COR-L47 (cell line): Measurements from ENCODE around the gene NUP50.

ENCODE experiments used
- DNase-seq: peaks from one replicate; lab custom pipeline; 2025; lab: John Stamatoyannopoulos, UW

The NUP50 gene

DNA sequence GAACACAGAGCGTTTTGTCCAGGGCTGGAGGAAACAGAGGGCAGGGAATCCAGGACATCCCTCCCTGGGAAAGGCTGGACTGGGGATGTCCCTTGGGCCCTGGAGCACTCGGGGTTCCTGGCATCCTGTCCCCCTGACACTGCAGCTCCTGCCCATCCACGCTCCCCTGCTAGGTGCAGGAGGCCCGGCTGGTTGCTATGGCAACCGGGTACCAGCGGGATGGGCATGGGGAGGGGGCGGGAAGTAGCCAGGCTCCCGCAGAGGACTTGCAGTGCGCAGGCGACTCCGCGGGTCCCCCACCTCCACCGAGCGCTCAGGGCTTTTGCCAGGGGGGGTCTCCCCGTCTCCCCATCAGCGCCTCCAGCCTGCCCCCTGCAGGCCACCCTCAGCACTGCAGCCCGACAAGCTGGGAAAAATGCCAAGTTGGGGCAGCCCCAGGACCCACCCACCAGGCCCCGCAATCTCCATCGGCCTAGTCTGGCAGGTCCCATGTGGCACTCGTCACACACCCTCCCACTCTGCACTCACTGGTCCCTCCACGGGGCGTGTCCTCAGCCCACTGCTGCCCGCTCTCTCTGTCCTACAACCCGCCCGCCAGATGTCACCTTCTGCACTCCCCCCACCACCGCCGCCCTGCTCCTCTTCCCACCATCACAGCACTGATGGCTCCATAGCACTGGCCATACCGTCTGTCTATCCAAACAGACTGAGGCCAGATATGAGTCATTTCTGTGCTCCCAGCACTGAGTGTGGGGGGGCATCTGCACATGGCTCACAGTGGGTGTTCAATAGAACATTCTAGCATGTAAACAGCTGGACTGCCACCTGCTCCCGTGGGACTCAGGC, 45.5 kb downstream of the NUP50 start:
- DNase-seq, result peak; percentile 60

DNA sequence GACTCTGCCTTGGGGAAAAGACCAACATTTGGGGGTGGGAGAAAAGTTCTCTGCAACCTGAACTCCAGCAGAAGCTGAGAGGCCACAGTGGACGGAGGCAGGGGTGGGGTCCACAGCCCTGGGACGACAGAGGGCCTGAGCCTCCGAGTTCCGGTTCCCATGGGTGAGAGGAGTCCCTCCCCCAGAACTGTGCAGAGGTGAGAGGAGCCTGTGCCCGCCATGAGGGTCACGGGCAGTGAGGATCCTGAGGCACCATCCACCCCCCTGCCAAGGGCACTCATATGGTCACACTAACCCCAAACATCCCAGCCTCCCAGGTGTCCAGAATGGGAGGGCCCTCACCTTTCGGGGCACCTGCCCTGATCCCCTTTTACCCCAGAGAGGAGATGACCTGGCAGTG, 46.4 kb downstream of the NUP50 start:
- no peak for DNase-seq

DNA sequence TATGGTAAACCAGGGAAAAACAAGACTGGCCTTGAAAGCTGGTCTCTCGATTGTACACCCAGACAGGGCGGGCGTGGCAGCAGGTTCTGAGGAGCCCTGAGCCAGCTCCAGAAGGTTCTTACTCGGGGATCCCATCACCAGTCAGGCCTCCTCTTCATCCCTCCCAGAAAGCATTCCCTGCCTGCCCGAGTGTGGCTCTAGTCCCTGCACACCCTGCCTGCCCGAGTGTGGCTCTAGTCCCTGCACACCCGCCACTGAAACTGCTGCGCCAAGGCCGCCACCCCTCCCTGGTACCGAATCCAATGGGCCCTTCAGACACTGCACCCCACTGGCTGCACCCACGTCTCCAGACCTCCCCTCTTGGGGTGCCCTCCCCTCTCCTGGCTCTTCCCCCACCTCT, 46.9 kb downstream of the NUP50 start:
- DNase-seq, result no peak

DNA sequence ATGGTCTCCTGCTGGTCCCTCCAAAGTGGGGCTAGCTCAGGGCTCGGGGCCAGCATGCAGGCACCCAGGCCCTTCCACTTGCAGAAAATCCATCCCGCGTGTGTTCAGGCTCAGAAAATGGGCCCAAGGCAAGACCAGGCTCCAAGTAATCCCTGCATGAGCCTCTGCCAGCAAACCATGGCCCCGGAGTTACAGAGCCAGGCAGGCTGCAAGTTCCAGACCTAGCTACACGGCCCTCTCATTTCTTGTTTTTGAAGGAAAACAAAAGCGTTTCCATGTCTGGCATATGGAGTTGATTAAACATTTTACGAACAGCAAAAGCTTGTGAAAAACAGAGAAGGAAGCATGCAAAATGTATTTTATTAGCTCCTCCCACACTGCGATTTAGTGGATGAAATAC, 47.3 kb downstream of the NUP50 start:
- no peak for DNase-seq

DNA sequence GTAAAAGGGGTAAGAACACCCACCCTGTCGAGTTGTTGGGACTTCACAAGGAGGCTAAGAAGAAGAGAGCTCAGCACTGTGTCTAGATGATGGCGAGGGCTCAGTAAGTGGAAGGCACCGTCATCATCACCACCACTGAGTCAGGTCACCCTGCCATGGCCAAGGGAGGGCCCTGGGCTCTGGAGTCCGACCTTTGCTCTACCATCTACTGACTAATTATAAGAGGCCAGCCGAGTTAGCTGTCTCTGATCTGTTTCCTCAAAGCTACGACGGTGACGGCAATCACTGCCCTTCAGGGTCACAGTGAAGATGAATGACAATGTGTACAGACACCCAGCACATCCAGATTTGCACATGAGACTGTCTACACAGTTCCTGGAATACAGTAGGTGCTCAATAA, 47.7 kb downstream of the NUP50 start:
- DNase-seq, result no peak

DNA sequence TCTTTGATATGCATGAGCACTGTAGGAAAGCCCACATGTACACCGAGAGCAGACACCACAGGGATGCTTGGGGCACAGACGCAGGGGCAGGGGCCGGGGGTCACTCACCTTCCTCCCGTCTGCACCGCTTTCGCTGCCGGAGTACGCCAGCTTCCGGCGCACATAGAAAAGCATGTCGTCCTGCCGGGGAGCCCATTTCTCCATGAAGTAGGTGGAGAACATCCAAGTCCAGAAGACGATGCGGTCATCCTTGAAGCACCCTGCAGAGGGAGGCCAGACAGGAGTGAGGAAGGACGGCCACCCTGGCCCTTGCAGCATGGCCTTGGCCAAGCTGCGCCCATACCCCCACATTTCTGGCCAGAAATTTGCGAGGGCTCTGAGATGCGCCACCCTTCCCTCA, 48.1 kb downstream of the NUP50 start:
- no peak for DNase-seq

DNA sequence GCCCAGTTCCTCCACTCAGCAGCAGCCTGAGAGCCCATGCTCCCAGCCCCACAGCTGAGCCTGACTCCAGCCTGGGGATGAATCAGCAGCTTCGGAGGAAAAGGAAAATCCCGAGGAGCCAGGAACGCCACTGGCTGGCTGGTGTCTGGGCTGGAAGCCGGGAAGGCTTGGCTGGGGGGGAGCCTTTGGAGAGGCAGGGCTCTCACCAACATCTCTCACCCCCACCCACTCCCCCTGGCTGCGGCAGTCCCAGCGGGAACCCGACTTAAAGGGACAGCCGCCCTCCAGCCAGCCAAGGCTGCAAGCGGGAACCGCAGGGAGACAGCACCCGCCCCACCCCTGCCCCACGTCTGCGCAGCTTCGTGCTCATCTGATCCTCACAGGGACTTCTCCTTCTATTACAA, 48.6 kb downstream of the NUP50 start:
- DNase-seq, result peak; percentile 19

DNA sequence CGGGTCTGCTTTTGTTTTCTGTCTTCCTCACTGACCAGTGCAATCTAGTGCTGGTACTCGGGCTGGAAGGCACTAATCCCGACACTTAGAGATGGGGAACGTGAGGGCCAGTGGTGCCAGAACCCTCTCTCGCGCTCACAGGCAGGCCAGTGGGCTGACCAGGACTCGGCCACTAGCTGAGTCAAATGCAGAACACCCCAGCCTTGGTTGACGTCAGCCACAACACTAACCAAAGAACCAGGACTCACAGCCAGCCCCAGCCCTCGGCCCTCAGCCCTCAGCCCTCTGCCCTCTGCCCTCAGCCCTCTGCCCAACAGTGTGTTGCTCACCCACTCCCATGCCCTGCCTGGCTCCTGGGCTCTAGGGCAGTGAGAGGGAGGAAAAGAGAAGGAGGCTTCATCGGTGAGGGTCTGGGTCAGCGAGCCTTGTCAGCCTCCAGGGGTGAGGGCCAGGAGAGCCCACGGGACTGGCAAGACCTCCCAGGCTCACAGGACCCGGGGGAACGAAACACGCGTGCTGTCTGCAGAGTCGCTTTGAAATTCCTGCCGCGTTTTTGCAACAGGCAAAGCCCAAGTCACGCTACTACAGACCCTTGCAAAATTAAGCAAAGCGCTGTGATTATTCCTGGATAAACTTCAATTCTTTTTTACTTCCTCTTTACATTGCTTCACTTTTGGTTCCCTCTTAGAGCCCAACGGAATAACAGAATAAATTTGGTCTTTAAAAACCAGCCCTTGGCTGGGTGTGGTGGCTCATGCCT, 49.4 kb downstream of the NUP50 start:
- DNase-seq, result no peak

DNA sequence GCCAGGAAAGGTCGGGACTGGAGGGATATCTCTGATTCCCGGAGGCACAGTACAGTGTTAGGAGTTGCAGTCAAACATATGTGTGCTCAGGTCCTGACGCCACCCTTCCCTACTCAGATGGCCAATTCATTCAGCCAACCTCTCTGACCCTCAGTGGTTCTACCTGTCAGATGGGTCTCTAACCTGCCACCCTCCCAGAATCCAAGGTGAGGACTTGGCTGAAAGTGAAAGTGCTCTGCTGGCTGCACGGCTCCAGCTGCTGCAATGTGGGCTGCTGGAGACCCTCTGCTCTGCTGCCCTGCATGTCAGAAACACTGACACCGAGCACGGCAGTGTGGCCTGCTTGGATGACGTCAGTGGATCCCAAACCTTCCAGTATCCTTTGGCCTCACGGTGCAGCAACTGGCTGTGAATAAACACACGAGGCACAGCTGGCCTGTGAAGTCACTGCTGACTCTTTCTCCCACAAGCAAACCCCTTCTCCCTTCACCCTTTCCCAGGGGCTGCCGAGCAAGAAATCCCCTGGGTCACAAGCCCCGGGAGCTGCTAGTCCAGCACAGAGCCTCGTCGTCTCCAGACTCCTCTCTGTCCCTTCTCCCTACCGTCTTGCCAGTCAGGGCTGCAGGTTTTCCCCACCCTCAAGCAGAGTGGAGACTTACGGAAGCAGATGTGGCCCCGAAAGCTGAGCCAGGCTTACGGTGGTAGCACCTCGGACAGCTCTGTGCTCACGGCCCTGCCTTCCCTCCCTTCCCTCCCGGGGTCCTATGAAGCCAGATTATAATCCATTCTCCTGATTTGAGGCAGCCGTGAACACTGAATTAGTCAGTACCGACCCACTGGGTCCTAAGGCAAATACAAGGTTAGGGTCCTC, 52.6 kb downstream of the NUP50 start:
- no peak for DNase-seq

DNA sequence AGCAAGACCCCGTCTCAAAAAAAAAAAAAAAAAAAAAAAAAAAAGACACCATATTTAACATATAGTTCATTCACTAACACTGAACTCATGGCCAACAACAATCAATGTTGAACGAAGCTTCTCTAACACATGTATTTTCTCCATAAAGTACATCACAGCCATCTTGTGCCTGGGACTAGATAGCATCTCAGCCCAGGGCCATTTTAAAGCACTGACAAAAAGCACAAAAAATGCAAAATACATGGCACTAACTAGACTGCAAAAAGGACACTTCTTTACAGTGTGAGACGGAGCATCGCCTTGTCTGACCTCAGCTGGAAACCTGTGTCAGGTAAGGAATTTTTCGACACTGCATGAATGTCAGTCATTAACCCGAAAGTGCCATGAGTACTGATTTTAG, 53.6 kb downstream of the NUP50 start:
- no peak for DNase-seq

DNA sequence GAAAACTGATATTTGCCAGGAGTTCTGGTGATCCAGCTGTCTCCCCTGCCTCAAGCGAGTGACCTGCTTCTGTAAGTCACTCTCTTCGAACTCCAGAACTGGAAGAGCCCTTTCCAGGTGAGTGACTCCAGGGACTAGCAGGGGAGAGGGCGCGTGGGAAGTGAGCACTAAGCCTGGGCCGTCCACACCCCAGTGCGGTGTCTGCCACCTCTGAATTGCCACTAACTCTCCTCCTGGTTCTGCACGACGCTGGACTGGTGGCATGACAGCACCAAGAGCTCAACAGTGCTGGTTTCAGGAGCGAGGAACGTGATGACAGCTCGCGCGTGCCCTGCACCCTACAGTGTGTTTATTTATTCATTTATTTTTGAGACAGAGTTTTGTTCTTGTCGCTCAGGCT, 54.1 kb downstream of the NUP50 start:
- no peak for DNase-seq

DNA sequence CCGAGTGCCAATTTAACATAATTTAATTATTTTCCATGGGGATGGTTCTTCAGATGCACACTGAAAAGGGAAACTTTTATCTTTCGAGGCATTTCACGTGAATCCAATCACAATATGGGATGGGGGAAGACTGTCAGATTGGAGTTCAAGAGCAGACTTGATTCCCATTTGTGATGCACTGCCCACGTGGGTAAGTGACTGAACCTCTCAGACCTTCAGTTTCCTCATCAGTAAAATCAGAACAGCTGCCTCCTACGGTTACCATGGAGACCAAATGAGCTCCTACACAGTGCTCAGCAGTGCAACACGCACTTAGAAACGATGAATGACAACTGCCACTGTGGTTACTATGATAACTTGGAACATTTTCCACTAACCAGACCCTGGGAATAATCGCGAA, 55.3 kb downstream of the NUP50 start:
- no peak for DNase-seq

DNA sequence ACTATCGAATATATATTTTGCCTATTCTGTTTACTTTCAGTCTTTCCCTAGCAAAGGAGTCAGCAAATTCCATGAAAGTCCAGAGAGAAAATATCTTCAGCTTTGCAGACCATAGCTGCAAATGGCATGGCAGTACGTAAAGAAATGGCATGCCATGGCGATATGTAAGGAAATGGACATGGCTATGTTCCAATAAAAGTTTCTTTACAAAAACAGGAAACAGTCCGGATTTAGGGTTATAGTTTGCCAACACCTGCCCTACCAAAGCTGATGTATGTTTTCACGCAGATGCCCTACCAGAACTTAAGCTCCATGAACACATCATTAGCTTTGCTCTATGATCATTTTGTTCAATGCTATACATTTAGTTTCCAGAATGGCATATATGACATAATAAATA, 57.5 kb downstream of the NUP50 start:
- no peak for DNase-seq

DNA sequence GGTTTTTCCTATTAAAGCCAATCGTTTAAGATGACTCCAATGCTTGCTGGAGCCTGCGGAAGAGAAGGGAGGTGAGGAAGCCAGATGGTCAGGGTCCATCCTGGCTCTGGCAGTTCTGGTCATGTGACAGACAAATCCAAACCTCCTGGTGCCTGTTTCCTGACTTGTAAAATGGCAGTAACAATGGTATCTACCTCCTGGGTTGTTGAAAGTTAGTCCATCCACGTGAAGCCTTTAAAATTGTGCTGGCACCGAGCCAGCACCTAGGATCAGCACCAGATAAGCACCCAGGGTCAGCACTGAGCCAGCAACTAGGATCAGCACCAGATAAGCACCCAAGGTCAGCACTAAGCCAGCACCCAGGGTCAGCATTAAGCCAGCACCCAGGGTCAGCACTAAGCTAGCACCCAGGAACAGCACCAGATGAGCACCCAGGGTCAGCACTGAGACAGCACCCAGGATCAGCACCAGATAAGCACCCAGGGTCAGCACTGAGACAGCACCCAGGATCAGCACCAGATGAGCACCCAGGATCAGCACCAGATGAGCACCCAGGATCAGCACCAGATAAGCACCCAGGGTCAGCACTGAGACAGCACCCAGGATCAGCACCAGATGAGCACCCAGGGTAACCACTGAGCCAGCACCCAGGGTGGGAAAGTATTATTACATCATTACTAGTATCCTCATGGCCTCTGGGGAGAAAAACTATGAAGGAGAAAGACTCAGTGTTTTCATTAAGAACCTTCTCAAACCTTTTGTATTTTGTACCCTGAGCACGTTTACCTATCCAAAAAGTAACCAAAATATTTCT, 59.8 kb downstream of the NUP50 start:
- no peak for DNase-seq

DNA sequence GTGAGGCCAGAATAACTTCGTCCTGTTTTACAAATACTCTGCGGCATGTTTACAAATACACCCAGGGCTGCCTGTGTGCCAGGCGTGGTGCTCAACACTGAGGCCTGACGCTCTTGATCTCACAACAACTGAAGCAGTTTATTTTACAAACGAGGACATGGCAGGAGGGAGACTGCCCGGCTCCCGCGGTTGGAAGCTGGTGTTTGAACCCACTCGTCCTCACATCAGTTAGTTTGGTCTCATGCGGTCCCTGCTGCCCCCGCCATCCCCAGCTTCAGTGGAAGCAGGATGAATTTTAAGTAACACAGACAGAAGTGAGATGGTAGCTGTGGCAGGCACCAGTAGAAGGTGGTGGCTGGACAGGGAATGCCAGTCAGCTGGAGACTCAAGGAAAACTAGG, 60.6 kb downstream of the NUP50 start:
- DNase-seq, result no peak

DNA sequence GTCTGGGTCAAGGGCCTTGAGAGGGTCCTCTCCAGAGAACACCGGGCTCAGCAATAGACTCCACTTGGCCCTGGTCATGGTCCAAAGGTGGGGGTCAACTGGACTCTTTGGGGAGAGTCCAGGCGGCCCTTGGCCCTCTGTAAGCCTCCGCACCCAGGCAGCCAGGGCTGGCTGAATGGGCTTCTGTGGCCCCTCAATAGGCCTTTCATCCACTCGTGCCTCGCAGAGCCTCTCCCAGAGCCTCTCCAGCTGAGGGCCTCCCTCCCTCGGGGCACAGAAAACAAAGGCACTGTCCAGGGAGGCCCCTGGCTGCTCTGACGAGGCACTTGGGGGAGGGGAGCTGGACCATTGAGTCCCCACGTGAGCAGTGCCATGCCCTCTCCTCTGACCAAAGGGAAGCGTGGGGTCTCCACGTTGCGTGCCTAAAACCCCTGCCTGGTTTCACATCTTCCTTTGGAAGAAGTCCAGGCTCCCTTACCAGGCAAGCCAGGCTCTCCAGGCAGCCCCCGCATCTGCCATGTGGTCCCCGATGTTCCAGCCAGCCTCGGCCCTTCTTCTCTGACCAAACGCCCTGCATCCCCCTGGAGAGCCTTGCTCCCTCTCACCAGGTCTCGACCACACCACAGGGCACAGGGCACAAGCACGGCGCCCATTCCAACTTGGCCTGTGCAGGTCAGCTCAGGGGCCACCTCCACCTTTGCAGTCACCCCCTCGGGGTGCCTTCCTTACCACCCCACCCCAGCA, 61.4 kb downstream of the NUP50 start:
- no peak for DNase-seq

DNA sequence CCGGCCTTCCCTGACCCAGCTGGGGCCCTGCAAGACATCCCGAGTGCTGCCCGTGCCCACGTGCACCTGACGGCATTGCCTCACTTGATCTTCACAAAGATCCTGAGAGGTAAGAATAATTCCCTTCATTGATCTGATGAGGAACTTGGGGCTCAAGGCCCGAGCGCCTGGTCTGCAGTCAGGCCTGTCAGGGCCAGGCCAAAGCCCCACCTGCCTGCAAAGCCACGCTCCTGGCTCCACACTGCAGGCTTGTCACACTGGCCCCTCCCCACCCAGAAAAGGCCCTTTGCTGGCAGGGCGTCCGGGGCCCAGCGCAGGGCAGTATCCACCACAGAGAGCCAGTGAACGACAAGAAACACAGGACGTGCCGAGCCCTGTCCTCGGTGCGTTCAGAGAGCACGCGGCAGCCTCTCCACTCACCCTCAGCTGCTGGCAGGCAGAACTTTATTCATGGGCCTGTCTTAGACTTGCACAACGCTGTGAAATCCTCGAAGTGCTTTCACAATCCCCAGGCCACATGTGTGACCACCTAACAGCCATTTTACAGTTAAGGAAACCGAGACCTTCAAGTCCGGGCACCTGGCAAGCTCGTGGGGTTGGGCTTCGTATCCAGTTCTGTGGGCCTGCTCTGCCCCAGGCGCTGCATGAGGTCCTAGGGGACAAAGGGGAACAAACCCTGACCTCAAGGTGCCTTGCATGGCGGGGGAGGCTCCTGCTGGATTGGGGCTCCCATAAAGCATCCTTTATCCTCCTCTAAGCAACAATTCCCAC, 62.2 kb downstream of the NUP50 start:
- DNase-seq, result no peak

DNA sequence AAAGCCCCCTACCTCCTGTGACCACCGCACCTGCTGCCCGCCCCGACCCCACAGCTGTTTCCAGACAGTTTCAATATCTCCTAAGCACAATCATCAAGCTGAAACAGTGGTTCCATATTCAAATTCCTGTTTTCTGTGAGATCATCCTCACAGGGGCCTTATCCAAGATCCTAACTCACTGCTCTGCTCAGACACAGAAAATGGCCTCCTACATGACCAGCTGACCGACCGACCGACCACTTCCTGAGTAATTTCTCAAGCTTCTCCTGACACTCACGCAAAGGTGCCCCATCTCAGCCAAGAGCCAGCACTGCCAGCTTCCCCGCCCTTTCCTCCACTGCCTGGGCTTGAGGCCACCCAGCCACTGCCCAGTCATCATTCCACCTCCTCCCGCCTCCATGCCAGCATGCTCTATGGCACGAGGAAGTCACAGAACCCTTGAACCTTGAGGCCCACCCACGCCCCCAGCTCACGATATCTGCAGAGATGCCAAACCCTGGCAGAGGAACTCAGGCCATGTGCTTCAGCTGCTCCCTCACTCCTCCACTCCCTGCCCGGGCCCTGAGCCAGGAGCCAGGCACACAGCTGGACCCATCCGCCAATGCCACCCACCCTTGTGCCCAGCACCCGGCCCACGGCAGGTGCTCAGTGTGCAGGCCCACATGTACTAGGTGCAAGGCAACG, 62.9 kb downstream of the NUP50 start:
- DNase-seq, result peak; percentile 29

DNA sequence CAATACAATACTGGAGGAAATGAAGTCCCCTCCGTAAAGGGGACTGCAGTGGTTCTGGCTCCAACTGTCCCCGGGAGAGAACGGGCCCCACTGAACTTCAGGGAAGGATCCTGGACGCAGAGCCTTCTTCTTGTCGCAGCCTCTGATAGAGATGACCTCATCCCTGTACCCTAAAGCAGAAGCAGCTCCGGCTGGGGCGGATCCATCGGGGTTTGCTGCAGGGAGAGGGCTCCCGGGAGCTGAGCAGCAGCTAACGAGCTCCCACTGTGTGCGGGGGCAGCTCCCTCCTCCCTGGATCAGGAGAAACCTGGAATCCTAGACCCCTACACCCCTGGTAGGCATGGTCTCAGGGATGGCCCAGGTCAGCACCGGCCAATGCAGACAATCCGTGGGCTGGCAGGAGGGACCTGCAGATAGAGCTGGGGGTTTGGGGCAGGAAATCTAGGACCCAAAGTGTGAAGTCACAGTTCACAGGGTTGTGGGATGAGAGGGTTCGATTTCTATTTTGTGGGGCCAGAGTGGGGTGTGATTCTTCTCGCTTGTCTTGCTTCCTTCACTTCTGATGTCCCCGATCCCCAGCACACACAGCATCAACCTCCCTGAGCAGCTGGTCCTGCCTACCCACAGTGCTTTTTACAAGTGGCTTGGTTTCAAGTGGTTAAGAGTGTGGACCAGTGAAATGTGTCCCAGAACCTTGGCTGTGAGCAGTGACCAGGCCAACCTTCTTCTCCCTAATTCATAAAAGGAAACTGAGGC, 64.1 kb downstream of the NUP50 start:
- no peak for DNase-seq
